ENCODE results near the gene FUT7. TPM values are rescaled to one million over a fixed set of nuclear protein-coding genes. Genes with fewer than 3 reads are reported as not detected.

FUT7 gene
- total RNA-seq, 2 experiments from 2014 or later = 0.06 TPM; not detected in 1

DNA sequence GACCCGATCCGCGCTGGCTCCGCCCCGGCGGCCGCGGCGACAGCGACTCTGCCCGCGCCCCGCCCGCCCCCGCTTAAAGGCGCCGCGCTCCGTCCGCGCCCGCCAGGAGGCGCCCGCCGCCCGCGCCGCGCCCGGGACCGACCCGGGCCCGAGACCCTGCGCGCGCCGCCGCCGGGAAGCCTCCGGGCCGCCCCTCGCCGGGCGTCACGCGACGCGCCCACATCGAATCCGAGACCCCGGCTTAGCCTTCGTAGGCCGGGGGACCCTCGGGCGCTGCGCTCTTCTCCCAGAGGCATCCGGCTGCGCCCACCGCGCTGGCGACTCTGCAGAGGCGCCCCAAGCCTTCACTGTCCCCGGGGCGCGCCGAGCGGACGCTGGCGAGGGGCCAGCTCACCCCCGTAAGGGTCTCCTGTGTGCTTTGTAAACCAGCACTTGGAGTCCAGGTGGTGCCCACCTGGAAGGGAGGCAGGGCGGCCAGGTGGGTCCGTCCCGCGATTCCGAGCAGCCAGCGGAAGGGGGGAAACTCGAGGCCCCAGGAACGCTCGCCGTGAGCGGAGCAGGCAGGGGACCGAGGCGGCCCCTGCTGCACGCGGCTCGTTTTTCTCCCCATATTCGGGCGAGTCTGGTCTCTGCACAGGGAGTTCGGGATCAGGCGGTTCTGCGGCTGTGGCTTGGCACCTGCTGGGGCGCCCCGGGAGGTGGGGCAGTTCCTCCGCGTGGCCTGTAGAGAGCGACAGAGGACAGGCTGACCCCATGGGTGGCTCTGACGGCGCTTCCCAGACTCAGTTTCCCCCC is 3.4 kb downstream of the FUT7 start:
- ChIA-PET POLR2A (interaction anchor here (1.3 to 1.7 kb wide), 3 partner anchors 28 to 58 kb away, joined by 4 to 5 read pairs (median 4); partner anchors contain the start of genes MAN1B1 and PAXX), CTCF (interaction anchor here (0.7 to 3.6 kb wide), 43 partner anchors 7 to 490 kb away, joined by 3 to 30 read pairs (median 5); partner anchors contain the start of genes AJM1, CLIC3, MAN1B1 and NPDC1)

DNA sequence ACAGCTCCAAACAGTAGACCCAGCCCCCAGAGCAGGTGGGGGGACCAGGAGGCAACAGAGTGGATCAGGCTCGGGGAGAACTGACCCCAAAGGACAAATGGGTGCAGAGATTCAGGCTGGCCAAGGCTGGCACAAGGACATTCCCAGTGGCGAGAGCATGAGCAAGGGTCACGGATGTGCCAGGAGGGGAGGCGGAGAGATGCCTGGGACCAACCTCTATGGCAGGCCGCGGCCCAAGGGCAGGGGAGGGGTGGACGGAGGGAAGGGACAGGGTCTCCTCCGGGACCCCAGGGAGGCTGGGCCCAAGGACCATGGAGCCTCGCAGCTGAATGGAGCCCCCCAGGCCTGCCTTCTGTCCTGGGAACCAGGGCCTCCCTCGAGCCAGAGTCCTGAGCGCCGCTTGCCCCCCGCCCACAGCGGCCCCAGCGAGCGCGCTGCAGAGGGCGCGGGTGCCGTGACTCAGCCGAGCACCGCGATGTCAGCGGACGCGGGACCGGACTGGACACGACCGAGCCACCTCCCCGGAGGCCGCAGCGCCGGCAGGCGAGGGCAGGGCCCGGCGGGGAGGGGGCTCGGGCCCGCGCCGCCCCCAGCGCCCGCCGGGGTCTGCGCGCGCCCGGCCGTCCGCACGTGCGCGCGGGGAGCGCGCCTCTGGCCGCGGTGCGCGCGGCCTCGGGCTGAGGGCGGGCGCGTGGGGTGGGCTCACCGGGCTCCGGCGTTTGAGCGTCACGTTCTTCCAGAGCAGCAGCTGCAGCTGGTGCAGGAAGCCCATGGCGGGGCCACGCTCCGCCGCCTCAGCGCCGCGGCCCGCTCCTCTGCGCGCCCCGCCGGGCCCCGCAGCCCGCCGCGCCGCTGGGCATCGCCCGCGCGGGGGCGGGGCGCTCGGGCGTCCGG is 4.3 kb downstream of the FUT7 start, which contains the start of gene ABCA2:
Gene ABCA2, minus strand, starts transcription at position 869 of the 894 bp plus-strand sequence. Its CDS starts 97 bp downstream, at position 772.
- ChIA-PET POLR2A (interaction anchor here (1.0 to 1.7 kb wide), 3 partner anchors 27 to 142 kb away, joined by 3 to 5 read pairs (median 4); partner anchors contain the start of genes MAN1B1 and TRAF2), CTCF (interaction anchor here (0.6 to 4.0 kb wide), 19 partner anchors 7 to 338 kb away, joined by 3 to 30 read pairs (median 12); partner anchors contain the start of genes CLIC3, NPDC1 and PAXX)

DNA sequence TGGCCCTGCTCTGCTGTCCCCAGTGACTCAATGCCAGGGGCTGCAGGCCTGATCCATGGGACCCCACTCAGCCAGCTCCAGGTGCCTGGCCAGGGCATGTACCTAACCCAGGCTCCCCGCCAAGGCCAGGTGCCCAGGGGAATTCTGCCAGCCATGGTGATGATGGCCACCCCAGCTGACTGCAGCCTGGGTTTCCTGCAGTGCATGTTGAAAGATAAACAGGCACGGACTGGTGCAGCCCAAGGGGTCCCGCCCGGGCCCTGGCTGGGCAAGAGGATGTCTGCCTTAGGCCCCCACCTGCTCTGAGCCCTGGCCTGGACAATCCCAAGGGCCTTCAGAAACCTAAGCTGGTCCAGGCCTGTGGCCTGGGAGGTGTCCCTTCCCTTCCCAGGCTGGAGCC is 5.1 kb downstream of the FUT7 start:
- CTCF ChIA-PET = interaction anchor here (0.6 to 4.0 kb wide), 10 partner anchors 8 to 133 kb away, joined by 3 to 24 read pairs (median 4); partner anchors contain the start of genes NPDC1 and PAXX
- POLR2A ChIA-PET = interaction anchor here (1.0 to 1.7 kb wide), 3 partner anchors 27 to 141 kb away, joined by 3 to 5 read pairs (median 4); partner anchors contain the start of genes MAN1B1 and TRAF2

DNA sequence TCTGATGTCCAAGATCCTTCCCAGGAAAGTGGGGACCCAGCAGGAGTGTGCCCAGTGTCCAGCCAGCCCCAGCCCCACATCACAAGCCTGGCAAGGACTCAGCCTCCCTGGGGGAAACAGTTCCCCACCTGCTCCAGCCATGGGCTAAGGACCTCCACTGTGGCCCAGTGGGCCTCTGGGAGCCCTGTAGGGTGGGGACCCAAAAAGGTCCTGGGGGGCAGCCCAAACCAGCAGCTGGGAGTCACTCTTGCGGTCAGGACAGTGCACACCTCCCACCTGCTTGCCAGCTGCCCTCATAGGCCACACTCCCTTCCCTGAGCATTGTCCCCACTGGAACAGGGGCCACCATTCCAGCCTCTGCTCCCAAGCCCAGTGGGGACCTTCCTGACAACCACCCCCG is 5.5 kb downstream of the FUT7 start:
- CTCF ChIA-PET = interaction anchor here (0.6 to 4.0 kb wide), 11 partner anchors 9 to 133 kb away, joined by 3 to 24 read pairs (median 3); partner anchors contain the start of genes NPDC1 and PAXX
- POLR2A ChIA-PET = interaction anchor here (1.0 to 1.3 kb wide), 2 partner anchors 26 to 141 kb away, joined by 3 to 5 read pairs; partner anchors contain the start of gene TRAF2

DNA sequence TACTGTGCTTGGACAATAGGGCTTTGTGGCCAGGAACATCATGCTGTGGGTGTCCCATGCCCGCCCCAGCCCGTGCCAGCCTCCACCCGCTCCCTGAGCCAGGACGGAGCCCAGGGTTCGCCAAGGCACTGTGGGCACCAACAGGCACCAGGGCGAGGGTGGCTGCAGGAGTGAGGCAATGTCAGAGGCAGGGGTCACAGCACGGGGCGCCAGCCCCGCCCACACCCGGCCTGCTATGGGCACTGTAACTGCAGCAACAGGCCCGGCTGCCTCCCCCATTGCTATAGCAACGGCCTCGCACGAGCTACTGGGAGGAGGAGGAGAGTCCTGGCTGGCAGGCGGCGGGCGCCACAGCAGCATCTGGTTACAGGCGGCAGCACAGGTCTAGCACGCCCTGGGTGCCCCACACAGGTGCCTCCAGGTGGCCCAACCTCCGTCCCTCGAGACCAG is 6.3 kb downstream of the FUT7 start:
- ChIA-PET POLR2A (no interaction called here), CTCF (interaction anchor here (0.7 to 4.0 kb wide), 10 partner anchors 10 to 197 kb away, joined by 3 to 24 read pairs (median 4); partner anchors contain the start of gene NPDC1)

DNA sequence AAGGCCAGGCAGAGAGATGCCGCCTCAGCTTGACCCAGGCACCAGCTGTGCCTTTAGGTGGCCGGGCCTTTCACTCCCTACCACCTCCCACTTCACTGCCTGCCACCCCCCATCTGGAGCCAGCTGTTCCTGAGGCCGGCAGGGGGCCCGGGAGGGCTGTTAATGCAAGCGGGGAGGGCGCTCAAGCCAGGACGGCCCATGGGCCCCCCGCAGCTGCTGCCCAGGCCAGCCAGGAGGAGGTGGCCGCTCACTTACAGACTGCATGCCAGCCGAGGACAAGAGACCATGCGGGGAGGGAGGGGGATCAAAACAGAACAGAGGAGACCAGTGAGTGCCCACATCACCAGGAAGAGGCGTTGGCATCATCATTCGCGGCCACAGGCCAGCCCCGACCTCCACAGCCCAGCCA is 8.3 kb downstream of the FUT7 start:
- CTCF ChIA-PET = interaction anchor here (6.0 kb wide), 1 partner anchor 12 kb away, joined by 31 read pairs; no protein-coding TSS in a partner anchor
- POLR2A ChIA-PET = no interaction called here

DNA sequence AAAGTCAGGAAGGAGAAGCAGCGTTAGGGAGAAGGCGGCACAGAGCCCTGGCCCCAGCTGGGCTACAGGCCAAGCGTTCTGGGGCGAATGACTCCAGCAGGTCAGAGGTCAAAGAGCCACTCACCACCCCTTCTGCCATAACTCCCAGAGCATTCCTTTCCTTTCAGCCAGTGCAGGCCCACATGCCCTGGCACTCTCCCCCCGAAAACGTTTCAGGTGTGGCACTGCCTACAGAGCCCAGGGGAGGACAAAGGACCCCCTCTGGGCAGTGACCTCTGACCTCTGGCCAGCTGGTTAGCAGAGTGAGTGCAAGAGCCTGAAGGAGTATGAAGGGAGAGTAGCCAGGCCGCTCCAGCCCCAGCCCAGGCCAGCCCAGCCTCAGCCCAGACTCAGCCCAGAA is 8.7 kb downstream of the FUT7 start:
- ChIA-PET CTCF (interaction anchor here (6.0 kb wide), 1 partner anchor 12 kb away, joined by 31 read pairs; no protein-coding TSS in a partner anchor), POLR2A (no interaction called here)

DNA sequence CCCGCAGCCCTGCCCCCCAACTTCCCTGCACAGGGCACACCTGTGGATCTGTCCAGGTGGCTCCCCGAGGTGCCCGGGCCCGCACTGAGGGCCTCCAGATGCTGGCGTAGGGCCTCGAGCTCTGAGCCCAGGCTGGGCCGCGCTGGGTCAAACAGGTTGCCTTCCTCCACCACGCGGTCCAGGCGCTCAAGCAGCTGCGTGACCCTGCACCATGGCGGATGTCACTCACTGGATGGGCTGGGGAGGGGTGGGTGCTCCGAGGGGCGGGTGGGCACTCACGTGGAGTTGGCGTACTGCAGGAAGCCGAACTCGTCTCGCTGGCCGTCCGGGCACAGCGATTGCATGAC is 9.3 kb downstream of the FUT7 start:
- CTCF ChIA-PET = interaction anchor here (0.6 to 6.0 kb wide), 3 partner anchors 13 to 48 kb away, joined by 3 to 31 read pairs (median 3); partner anchors contain the start of gene SAPCD2
- POLR2A ChIA-PET = interaction anchor here (0.5 kb wide), 1 partner anchor 151 kb away, joined by 3 read pairs; no protein-coding TSS in a partner anchor

DNA sequence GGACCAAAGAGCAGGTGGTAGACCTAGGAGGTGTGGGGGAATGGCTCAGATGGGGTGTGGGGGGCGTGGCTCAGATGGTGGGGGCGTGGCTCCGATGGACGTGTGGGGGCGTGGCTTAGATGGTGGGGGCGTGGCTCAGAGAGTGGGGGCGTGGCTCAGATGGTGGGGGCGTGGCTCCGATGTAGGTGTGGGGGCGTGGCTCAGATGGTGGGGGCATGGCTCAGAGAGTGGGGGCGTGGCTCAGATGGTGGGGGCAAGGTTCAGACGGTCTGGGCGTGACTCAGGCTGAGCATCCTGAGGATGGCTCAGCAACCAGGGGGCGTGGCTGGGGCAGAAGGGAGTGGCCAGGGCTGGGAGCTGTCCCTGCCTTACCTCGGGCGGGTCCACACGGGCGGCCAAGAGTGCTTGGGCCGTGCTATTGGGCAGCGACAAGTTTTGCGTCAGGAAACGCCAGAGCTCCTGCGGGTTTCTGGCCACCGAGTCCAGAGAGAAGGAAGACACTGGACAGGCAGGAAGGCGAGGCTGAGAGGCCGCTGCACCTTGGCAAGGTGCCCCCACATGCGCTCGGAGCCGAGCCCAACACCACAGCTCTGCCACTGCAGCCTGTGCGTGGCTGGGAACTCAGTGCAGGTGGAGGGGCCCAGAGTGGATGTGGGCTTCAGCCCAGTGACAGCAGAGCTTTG is 9.8 kb downstream of the FUT7 start:
- ChIA-PET CTCF (interaction anchor here (0.6 to 6.0 kb wide), 3 partner anchors 13 to 48 kb away, joined by 3 to 31 read pairs (median 3); partner anchors contain the start of gene SAPCD2), POLR2A (interaction anchor here (0.5 to 0.6 kb wide), 2 partner anchors 150 to 211 kb away, joined by 3 to 5 read pairs; no protein-coding TSS in a partner anchor)

DNA sequence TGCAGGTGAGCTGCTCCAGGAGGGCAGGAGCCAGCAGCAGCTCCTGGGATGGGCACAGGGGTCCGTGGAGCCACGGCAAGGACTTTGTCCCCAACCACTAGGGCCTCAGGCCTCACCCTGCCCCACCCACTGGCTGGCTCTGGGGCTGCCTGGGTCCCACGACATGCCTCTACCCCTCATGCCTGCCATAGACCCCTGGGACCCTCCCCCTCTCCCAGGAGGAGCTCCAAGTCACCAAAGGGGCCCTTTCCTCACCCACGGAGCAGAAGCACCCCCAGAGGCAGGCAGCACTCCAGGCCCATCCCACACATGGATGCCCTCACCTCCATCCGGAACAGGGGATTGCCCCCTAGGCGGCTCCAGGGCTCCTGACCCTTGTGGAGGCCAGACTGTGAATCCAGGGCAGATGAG is 10.3 kb downstream of the FUT7 start:
- CTCF ChIA-PET = interaction anchor here (1.0 to 6.0 kb wide), 2 partner anchors 8 to 14 kb away, joined by 4 to 31 read pairs; no protein-coding TSS in a partner anchor
- POLR2A ChIA-PET = interaction anchor here (0.6 to 1.2 kb wide), 2 partner anchors 13 to 210 kb away, joined by 3 to 5 read pairs; no protein-coding TSS in a partner anchor

DNA sequence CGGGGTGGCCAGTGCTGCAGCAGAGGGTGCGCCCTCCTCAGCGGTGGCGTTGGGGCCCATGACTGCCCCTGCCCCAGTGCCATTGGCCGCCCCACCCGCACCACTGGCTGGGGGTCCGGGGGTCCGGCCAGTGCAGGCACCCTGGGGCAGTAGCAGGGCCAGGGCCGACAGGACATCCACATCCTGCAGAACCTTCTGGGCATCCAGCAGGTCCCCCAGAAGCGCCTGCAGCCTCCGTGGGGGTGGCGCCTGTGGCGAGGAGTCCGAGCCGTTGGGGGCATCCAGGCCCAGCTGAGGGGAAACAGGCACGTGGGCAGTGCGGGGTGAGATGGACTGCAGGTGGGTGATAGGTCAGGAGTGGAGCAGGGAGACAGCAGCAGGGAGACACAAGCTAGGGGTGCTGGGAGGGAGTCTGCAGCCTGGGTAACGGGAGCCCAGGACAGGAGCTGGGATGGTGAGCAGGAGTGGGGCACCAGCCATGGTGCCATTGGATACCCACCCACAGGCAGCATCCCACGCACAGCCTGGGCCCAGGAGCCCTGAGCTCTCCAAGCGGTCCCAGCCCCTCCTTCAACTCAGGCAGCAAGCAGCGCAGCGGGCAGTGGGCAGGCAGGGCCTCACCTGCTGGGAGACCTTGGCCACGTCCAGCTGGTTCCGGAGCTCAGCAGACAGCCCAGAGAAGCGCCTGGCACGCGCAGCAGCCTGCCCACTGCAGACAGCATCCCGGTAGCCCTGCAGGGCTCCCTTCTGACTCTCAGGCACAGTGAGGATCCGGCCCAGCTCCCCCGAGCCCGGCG is 10.9 kb downstream of the FUT7 start:
- POLR2A ChIA-PET = interaction anchor here (1.2 kb wide), 1 partner anchor 14 kb away, joined by 3 read pairs; no protein-coding TSS in a partner anchor
- CTCF ChIA-PET = interaction anchor here (1.0 to 6.0 kb wide), 3 partner anchors 8 to 43 kb away, joined by 4 to 31 read pairs (median 4); no protein-coding TSS in a partner anchor

DNA sequence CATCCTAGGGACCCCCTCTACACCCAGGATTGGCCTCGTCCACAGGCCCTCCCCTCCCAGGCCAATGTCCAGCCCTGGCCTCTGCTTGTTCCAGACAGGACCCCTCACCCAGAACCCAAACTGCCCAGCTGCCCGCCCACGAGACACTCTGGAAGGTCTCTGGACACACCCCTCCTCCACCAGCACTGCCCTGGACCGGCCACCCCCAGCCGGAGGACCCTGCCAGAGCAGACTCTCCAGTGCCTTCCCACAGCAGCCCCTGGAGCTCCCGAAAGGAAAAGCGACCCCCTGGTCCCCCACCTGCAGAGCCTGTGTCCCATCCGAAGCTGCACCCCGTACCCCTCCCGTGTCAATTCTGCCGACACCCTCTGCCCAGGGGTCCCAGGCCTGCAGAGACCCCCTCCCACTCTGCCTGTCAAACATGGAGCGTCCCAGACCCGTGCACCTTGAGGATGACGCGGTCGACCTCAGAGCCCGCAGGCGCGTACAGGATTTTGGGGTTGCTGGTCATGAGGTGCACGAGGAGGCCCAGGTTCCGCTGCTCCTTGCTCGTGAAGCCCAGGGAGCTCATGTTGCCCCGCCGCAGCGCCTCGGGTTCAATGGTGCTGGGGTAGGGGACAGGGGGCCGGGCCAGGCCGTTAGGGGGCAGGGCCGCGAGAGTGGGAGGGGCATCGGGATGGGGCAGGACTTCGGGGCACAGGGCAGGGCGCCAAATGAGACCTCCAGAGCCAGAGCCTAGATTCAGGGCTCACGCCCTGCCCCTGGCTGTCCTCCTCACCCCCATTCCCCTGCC is 11.8 kb downstream of the FUT7 start:
- ChIA-PET POLR2A (interaction anchor here (0.6 to 1.2 kb wide), 2 partner anchors 15 to 577 kb away, joined by 3 to 6 read pairs; no protein-coding TSS in a partner anchor), CTCF (interaction anchor here (0.7 to 6.0 kb wide), 6 partner anchors 9 to 250 kb away, joined by 3 to 31 read pairs (median 4); partner anchors contain the start of gene ABCA2)

DNA sequence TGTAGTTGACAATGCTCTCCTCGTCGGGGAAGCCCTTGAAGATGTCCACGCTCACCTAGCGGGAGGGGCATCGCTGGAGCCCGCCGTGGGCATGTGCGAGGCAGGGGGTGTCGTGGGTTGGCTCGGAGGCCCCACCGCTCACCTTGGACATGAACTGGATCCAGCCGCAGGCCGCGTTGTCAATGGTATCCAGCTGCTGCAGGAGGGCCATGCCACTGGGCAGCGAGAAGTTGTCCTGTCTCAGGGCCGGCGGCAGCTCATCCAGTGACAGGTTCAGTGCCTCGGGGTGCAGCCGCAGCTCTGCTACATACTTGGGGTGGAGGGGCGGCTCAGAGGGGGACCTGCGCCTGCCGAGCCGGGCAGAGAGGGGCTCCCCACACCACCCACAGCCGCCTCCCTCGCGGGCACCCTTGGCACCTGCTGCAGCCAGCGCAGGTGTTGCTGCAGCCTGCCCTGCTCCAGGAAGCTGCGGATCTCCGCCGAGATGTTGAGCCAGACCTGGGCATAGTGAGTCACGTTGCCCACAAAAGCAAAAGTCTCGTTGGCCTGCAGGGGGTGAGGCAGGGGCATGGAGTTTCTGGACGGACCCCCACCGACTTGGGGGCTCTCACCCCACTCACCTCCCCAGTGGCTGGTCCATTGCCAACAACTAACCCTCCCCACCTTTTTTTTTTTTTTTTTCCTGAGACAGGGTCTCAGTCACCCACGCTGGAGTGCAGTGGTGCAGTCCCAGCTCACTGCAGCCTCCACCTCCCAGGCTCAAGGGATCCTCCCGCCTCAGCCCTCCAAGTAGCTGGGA is 12.9 kb downstream of the FUT7 start:
- CTCF ChIA-PET = interaction anchor here (0.7 to 6.0 kb wide), 6 partner anchors 10 to 248 kb away, joined by 3 to 31 read pairs (median 6); partner anchors contain the start of gene ABCA2
- POLR2A ChIA-PET = no interaction called here

DNA sequence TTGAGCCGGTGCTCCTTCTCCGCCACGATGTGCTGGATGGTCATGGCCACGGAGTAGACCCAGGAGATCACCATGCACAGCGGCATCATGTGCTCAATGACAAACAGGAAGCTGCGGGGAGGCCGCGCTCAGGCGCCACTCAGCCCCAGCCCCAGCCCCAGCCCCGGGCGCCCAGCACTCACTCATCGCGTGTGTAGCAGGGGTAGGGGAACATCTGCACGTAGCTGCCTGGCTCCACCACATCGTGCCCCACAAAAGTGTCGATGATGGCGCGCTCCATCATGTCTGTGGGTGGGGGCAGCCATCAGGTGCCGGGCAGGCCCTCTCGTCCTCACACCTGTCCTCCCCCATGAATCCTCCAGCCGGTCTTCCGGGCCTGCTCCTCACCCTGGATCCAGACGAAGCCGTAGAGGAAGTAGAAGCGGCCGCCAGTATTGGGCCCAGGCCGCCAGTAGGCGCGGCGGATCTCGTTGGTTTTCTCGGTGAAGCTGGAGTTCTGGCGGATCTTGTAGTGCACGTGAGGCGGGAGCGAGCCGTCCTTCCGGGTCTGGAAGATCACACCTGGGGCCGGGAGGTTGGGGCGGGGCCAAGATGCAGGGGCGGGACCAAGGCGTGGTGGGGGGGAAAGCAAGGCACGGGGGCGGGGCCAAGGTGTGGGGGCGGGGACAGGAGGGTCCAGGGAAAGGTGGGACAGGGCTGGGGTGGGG is 13.9 kb downstream of the FUT7 start:
- ChIA-PET CTCF (interaction anchor here (1.5 to 6.0 kb wide), 2 partner anchors 17 to 50 kb away, joined by 7 to 31 read pairs; no protein-coding TSS in a partner anchor), POLR2A (no interaction called here)

All from activated CD8-positive, alpha-beta memory T cell treated with anti-CD3 and anti-CD28 coated beads for 36 hours (primary cell).